Ramos (cell line): ENCODE measurements around the gene GLIPR1.

Experiments
- in situ Hi-C: fragments of 300-500 bp; cut with MboI; formaldehyde crosslinking; loops from one replicate; pipeline ENCODE4 v1.14.3; 2022; ENCODE audit warnings: low sequenced_read_pairs; ENCODE audit not compliant: unreplicated experiment

GLIPR1 gene

DNA sequence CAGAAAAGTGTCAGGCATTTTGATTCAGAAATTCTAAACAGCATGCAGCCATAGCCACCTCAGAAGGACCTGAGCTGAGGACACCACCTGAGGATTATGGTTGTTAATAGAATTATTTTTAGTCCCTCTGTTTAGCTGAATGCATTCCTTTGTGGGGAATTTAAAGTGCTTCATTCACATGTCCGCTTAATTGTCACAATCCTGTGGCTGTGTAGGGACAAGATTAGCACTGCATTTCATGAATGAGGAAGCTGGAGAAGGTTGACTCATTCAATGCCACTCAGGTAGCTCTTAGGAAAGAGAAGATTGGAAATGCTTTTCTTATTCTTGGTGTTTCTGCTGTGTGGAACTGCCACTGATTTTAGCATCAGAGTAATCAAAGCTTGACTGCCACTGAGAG is 72.8 kb downstream of the GLIPR1 start:
- in situ Hi-C loops, result no loop called here
